Measurements from ENCODE around the gene PTPN7. TPM values are rescaled to one million over a fixed set of nuclear protein-coding genes. Genes with fewer than 3 reads are reported as not detected.

The PTPN7 gene
- total and polyA plus RNA-seq, 2 of the 13 experiments (the other 11 are each of a cell fraction or from before 2014, with no cell fraction given), result not detected

- DNase-seq (ENCODE audit: low spot score) (no peak), ATAC-seq (no peak), FAIRE-seq (no peak)
- Histone ChIP-seq H3K4me3 (replicated peaks in 1 of 3; ENCODE audit: insufficient read depth in 1 of 3, low read depth in 2 of 3, low read length in 3 of 3) (no peak overlapping the region), H3K27ac (ENCODE audit: extremely low read length, insufficient read depth, low read length) (no peak overlapping the region), H3K9me3 (ENCODE audit: low read length) (no peaks in the 10 kb centered on the region), H3K27me3 (ENCODE audit: control insufficient read depth in 1 of 2, insufficient read depth in 2 of 2, low read length in 2 of 2) (peaks cover 2 to 27% of the 10 kb centered on the region in 2 experiments; a peak in 3 of 5 replicates), H3K4me1 (ENCODE audit: insufficient read depth, low read length) (no peaks in the 10 kb centered on the region), H3K36me3 (replicated peaks in 1 of 2; ENCODE audit: control insufficient read depth in 1 of 2, insufficient read depth in 2 of 2, low read length in 2 of 2) (no peaks in the 10 kb centered on the region), H2AFZ (ENCODE audit: low read length) (no peak overlapping the region), H4K20me1 (ENCODE audit: insufficient read depth, low read length) (no peaks in the 10 kb centered on the region), H3K4me2 (ENCODE audit: low read depth, low read length) (no peak overlapping the region), H3K9ac (ENCODE audit: insufficient read depth, low read depth, low read length) (no peak overlapping the region), H3K79me2 (ENCODE audit: insufficient read depth, low read length) (no peaks in the 10 kb centered on the region)
- intact Hi-C loops (cut with micrococcal nuclease; ENCODE audit: unreplicated experiment) (no loop called here), in situ Hi-C loops (cut with HindIII; ENCODE audit: extremely low pct_ligation_motif_present, low pct_unique_long_range_greater_than_20kb) (no loop called here)
- ChIA-PET POLR2A (no interaction called here), CTCF (ENCODE audit: low intra/inter-chr PET ratio, low total read pairs) (no interaction called here)
- 18% methylated on average over 4 of the region's 4 CpGs for WGBS (ENCODE audit: low lambda C conversion rate)
- no TSS peak for BruUV-seq (replicated peaks)
- TF ChIP-seq HOXA7 (CRISPR knock-in tag; IDR thresholded peaks at IDR 0.05), result no peak
- no peak for TF ChIP-seq SMAD1 (CRISPR knock-in tag; IDR thresholded peaks at IDR 0.05; ENCODE audit: borderline replicate concordance, low read depth)
- TF ChIP-seq, protein P1, sequence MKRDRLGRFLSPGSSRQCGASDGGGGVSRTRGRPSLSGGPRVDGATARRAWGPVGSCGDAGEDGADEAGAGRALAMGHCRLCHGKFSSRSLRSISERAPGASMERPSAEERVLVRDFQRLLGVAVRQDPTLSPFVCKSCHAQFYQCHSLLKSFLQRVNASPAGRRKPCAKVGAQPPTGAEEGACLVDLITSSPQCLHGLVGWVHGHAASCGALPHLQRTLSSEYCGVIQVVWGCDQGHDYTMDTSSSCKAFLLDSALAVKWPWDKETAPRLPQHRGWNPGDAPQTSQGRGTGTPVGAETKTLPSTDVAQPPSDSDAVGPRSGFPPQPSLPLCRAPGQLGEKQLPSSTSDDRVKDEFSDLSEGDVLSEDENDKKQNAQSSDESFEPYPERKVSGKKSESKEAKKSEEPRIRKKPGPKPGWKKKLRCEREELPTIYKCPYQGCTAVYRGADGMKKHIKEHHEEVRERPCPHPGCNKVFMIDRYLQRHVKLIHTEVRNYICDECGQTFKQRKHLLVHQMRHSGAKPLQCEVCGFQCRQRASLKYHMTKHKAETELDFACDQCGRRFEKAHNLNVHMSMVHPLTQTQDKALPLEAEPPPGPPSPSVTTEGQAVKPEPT (CRISPR knock-in tag; IDR thresholded peaks at IDR 0.05; ENCODE audit: low read depth), result no peak
- no peak for TF ChIP-seq ZNF362 (CRISPR knock-in tag; IDR thresholded peaks at IDR 0.05; ENCODE audit: borderline replicate concordance)
- TF ChIP-seq MED1 (CRISPR knock-in tag; IDR thresholded peaks at IDR 0.05), result no peak
- TF ChIP-seq ZNF7 (CRISPR knock-in tag; IDR thresholded peaks at IDR 0.05), result no peak
- TF ChIP-seq, protein P2, sequence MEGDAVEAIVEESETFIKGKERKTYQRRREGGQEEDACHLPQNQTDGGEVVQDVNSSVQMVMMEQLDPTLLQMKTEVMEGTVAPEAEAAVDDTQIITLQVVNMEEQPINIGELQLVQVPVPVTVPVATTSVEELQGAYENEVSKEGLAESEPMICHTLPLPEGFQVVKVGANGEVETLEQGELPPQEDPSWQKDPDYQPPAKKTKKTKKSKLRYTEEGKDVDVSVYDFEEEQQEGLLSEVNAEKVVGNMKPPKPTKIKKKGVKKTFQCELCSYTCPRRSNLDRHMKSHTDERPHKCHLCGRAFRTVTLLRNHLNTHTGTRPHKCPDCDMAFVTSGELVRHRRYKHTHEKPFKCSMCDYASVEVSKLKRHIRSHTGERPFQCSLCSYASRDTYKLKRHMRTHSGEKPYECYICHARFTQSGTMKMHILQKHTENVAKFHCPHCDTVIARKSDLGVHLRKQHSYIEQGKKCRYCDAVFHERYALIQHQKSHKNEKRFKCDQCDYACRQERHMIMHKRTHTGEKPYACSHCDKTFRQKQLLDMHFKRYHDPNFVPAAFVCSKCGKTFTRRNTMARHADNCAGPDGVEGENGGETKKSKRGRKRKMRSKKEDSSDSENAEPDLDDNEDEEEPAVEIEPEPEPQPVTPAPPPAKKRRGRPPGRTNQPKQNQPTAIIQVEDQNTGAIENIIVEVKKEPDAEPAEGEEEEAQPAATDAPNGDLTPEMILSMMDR (CRISPR knock-in tag; IDR thresholded peaks at IDR 0.05), result no peak
- TF ChIP-seq ZNF281 (CRISPR knock-in tag; IDR thresholded peaks at IDR 0.05; ENCODE audit: borderline replicate concordance), result no peak
- no peak for TF ChIP-seq ELF3 (CRISPR knock-in tag; IDR thresholded peaks at IDR 0.05)
- TF ChIP-seq, protein P3, sequence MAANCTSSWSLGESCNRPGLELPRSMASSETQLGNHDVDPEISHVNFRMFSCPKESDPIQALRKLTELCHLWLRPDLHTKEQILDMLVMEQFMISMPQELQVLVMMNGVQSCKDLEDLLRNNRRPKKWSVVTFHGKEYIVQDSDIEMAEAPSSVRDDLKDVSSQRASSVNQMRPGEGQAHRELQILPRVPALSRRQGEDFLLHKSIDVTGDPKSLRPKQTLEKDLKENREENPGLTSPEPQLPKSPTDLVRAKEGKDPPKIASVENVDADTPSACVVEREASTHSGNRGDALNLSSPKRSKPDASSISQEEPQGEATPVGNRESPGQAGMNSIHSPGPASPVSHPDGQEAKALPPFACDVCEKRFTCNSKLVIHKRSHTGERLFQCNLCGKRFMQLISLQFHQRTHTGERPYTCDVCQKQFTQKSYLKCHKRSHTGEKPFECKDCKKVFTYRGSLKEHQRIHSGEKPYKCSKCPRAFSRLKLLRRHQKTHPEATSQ (CRISPR knock-in tag; IDR thresholded peaks at IDR 0.05; ENCODE audit: borderline replicate concordance), result no peak
- TF ChIP-seq ZSCAN30 (CRISPR knock-in tag; IDR thresholded peaks at IDR 0.05), result no peak
- TF ChIP-seq ZBTB38 (CRISPR knock-in tag; IDR thresholded peaks at IDR 0.05), result no peak
- no peak for TF ChIP-seq DR1 (CRISPR knock-in tag; IDR thresholded peaks at IDR 0.05)
- no peak for TF ChIP-seq SALL1 (CRISPR knock-in tag; IDR thresholded peaks at IDR 0.05)
- no peak for TF ChIP-seq HCFC1 (IDR thresholded peaks at IDR 0.05; ENCODE audit: low read depth, low read length)
- TF ChIP-seq PCBP2 (optimal IDR thresholded peaks at IDR 0.05; ENCODE audit: low read depth, low read length, poor library complexity, severe bottlenecking), result no peak
- TF ChIP-seq GATAD2A (CRISPR knock-in tag; IDR thresholded peaks at IDR 0.05), result no peak
These were observed 39.7 kb upstream of the PTPN7 start for GRCh38 chr1:202200112-202200548.
